GM19351 (cell line): ENCODE measurements around the gene NAA30.

Source experiments
- ATAC-seq: cut with Tn5 transposase; IDR thresholded peaks from one replicate; pipeline ENCODE4 v1.9.1; 2021; ENCODE audit warnings: mild to moderate bottlenecking, moderate library complexity; ENCODE audit not compliant: unreplicated experiment

Gene NAA30

DNA sequence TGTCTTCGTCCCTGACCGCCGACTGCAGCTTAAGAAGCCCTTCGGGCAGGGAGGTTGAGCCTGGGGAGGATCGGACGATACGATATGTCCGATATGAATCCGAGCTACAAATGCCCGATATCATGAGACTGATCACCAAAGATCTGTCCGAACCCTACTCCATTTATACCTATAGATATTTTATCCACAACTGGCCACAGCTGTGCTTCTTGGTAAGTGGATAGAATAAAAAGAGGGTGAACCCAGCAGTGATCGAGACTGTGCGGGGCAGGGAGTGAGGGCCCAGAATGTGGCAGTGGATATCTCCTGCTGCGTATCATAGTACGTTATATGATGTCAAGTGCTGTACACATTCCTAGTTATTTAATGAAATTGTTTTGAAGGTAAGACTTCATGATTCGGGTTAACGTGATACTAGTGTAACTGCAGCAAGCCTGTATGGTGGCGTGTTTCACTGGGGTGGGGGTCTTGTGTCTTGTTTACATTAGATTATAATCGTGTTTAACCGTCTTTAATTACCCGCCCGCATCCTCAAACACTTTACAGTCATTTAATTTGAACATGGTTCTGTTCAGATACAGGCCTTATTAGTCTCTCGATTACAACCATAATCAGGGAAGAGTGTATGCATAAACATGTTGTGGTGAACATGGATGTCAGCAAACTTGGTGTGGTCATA is 1.3 kb downstream of the NAA30 start:
- no peak for ATAC-seq

DNA sequence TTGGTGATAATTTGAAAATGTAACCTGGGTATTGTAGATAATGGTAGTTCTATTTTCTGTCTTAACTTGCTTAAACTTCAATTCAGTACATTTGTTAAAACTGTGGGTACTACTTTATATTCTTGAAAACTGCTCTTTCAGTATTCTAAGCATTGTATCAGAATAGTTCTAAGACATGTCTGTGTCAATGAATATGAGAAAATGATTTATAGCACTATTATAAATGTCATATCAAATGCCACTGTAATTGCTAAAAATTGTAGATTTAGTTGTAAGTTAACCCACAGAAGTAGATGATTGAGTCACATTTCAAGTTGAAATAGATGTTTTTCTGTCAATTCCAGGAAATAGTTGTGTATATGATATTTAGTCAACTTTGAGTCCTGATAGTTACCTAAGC is 2.4 kb downstream of the NAA30 start:
- no peak for ATAC-seq

DNA sequence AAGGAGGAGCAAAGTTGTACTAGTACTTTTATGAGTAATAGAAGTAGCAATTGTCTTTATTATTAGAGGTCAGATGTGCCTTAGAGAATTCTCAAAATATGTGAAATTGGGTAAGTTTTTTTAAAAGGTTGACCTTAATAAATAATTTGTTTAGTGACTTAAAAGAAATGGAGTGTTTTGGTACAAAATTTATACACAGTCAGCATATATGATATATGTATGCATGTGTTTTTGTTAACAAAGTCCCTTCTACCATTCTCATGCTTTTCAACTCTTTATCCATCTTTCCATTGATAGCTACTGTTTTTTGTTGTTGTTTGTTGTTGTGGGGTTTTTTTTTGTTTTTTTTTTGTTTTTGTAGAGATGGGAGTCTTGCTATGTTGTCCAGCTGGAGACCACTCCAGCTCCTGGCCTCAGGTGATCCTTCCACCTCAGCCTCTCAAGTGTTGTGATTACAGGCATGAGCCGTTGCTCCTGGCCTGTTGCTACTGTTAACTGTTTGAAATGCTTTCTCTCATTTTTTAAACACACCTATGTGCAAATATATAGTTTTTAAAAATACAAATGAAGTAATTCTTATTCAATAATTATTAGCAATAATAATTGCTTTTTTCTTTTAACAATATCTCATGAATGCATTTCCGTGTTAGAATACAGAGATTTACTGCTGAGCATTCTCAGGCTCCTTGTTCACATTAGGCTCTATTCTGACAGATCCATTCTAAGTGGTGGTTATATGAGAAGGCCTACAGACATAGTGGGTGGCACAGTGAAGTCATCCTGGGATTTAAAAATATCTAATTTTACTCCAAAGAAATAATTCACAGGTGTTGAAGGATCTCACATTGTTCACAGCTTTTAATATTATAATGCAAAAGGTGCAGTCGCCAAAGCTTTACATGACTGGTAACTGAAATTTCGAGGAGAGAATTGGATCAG is 10.4 kb downstream of the NAA30 start:
- no peak for ATAC-seq

DNA sequence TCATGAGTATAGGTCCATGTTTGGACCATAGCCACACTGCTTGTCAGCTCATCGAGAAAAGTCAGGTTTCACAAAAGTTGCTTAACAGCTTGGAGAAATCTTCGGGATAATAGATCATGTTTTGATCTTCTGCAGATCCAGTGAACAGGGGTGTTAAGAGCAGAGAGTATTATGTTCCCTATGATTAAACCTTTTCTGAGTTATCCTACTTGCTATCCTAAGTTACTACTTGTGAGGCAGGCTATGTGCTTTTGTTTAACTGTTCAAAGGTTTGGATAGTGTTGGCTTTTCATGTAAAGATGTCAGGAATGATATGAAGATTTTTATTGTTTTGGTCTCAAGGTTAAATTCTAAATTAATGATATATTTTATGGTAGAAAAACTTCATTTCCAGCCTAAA is 11.1 kb downstream of the NAA30 start:
- no peak for ATAC-seq

DNA sequence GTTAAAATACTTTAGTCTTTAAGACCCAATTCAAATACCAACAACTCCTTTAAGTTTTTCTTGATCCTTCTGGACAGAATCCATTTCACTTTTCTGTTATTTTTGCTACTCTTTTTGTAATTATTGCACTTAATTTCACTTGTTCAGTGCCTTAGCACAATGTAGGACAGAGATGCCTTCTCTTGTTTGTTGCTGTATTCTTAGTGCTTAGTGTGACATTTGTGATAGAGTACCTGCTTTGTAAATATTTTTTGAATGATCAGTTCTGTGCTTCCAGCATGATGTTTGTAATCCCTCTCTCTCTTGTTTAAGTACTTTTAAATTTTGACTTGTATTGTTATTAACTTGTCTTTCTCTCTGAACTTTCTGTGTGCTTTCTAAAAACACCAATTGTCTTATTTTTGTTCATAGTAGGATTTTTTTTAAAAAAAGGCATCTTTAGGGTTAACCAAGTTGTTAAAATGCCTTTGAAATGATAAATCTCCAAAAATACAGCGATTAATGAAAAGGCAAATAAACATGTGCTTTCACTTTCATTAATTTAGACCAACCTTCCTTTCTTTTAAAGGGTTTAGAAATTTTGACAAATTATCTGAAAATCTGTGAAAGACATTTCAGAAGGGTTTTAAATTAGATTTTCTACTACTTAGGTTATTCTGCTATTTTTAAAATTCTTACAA is 11.9 kb downstream of the NAA30 start:
- no peak for ATAC-seq

DNA sequence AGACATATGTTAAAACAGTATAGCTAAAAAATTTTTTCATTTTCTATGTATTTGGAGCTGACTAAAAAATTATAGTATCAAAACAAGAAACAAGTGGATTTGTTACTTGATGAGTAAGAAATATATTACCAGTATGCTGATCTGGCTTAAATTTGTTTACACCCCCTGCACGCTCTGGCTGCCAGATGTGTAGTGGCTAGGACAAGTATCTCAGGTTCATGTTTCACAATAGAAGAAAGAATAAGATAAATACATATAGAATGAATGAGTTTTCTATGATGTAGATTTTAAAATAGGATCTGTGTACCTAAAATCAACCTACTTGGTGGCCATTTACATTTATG is 13.1 kb downstream of the NAA30 start:
- ATAC-seq: no peak

DNA sequence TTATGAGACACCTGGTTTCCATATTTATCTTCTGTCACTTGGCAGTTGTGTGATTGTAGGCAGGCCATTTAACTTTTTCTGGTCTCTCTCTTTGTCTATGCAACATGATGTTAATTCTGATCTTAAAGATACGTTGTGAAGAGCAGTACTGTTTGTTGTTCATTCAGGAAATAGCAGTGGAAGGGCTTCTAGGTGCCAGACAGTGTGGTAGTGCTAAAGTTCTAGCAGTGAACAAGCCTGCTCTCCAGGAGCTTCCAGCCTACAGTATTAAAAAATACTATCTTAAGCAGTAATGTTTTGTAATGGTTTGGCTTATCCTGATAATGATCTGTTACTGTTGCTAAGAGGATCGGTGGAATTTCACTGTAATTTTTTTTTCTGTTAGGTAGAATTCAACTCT is 15.2 kb downstream of the NAA30 start:
- no peak for ATAC-seq

DNA sequence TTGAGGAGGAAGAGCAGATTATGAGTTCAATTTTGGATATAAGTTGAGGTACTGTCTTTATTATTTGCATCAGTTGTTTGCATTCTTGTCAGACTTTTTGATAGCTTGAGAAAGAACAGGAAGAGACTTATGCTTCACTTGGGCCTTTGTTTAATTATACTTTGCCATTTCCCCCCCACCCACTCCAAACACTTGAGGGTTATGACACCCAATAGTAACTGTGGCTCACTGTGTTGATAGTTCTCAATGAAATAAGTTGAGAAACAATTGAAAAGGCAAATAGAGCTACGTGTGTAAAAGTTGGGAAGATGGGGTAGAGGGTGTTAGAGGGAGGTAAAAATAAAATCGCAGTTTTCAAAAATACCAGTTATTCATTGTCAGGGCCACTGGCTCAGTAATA is 17.7 kb downstream of the NAA30 start:
- no peak for ATAC-seq

DNA sequence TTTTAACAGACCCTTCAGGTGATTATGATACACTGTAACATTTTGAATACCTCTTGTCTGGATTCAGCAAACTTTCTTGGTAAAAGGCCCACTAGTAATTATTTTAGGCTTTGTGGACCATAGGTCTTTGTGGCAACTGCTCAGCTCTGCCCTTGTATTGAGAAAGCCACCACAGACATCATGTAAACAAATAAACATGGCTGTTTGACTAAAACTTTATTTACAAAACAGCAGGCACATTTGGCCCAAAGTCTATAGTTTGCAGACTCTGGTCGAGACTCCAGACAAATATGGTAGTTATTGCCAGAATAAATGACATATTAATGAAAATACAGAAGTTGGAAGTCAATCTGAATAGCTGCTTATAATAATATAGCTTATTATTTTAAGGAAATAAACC is 18.2 kb downstream of the NAA30 start:
- no peak for ATAC-seq

DNA sequence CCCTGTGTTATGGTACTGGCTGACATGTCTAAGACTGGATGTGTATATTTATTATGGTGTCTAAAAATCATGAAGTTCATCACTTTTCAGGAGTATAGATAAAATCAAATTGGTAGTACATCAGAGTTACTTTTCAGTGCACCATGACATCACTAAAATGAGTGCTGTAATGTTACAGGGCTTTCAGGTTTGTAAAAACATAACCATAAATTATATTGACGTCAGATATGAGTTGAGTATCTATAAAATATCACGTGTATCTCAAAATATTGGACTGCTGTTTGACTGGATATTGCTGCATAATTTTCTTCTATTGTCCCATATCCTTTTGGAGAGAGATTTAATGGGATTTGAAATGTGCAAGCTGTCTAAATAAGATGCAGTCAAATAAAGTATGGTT is 22.0 kb downstream of the NAA30 start:
- no peak for ATAC-seq

DNA sequence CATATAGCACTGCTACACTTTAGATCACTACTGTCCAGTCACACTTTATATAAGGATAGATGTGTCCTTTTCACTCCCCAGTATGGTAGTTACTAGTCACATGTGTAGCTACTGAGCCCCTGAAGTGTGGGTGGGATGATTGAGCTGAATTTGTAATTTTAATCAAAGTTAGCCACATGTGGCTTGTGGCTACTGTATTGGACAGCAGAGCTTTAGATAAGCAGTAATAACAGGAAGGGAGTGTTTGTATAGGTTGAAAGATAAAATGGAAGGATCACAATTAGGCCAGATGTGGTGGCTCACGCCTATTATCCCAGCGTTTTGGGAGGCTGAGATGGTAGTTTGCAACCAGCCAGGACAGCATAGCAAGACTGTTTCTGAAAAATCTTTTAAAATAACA is 23.5 kb downstream of the NAA30 start:
- ATAC-seq: no peak

DNA sequence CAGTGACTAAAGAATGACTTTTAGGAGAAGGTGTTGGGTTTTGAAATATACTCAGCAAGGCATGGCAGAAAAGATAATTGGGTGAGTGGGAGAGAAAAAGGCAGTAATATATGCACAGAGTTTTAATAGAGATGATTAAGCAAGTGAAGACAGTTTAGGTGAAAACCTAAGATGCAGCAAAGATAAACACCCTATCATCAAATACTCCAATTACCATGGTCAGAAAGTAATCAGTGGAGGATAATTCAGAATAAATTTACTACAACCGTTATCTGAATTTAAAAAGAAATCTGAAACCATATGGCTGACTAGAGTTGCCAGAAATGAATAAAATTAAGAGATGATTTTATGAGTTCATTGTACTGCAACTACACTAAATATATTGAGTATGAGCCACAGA is 26.8 kb downstream of the NAA30 start:
- no peak for ATAC-seq

DNA sequence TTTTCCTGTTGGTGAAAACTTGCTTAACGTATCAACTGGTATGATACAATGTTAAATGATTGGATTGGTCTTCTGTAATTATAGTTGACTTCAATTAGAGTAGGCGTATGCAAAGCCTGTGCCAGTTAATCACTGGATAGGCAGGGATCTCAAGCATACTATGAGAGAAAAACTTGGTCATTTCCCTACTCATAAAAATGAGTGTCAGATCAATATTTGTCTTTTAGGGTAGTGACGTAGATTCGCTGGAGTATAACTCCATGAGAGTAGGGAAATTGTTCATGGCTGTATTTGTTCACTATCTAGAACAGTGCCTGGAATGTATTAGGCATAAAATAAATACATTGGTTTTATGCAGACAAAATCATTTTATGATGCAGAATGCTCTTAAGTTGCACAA is 28.6 kb downstream of the NAA30 start:
- no peak for ATAC-seq

DNA sequence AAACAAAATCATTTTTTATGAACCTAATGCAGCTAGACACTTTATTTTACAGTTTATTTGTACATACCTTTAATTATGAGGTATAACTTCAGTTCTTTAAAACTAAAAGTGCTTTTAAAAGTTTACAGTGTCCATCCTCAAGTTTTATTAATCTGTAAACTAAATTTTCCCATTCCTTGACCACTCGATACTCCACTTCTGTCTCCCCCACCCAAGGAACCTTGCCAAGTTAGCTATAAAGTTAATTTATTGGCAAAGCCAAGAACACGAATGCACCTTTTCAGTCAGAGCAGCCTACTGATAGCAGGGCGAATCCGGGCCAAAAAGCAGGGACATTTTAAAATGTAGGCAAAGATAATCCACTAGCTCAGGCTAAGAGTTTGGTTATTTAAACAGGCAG is 29.6 kb downstream of the NAA30 start:
- no peak for ATAC-seq

DNA sequence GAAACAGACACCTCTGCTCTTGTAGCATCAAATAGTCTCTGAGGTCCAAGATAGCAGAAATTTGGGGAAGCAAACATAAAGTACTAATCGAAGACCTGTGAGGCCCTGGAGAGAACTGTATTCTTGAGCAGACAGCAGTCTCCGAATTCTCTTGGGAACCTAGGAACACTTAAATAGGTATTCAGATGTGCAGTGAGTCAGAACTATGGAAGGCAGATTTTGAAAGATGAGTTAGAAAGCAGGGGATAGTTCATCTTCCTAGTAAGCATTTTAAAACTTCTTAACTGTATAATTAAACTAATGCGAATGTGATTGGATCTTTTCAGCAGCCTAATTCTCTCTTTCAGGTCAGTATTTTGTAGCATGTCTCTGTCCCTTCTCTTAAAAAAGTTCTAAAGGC is 30.6 kb downstream of the NAA30 start:
- no peak for ATAC-seq

DNA sequence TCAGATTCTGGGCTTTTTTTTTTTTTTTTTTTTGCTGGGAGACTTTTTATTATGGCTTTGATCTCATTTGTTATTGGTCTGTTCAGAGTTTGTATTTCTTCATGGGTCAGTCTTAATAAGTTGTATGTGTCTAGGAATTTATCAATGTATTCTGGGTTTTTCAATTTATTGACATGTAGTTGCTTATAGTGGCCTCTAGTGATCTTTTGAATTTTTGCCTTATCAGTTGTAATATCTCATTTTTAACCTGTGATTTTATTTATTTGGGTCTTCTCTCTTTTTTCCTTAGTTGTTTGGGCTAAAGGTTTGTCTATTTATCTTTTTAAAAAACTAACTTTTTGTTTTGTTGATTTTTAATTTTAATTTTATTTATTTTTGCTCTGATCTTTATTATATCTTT is 45.5 kb downstream of the NAA30 start:
- ATAC-seq: no peak

DNA sequence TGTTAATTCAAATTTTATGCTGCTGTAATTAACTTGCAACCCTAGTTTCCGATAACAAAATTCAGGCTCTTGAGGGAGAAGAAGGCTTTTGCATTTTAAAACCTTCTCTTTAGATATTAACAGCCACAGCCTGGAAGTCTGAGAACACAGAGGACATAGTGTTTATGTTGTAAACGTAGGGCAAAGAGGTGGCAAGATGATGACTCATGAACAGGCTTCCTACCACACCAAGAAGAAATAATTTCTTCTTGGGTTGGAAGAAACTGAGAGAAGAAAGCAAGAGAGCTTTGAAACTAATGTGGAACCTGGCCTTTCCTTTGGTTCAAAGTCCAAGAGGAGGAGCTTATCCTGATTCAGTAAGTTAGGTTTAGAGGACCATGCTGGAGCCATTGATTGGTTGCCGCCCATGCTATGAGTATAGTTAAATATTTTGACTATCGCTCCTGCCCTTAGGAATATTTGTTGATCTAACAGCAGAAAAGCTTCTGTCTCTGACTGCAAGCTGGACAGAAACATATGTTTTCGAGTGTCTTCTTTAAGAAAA is 71.5 kb downstream of the NAA30 start:
- ATAC-seq: no peak

DNA sequence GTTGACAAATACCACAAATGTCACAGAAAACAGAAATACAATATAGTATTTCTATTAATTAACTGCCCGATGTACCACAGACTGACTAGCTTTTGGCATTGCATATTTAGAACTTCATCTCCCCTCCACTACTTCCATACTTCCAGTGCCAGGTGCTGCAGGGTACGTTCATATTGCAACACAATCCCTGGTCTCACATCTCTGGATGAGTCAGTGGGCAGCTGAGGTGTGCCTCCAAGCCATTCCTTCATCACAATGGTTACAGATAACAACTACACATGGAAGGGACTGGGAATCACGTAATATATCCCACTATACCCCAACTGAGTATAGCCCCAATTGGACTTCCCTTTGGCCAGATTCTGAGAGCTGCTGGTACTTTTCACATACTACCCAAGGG is 72.2 kb downstream of the NAA30 start:
- ATAC-seq: no peak

DNA sequence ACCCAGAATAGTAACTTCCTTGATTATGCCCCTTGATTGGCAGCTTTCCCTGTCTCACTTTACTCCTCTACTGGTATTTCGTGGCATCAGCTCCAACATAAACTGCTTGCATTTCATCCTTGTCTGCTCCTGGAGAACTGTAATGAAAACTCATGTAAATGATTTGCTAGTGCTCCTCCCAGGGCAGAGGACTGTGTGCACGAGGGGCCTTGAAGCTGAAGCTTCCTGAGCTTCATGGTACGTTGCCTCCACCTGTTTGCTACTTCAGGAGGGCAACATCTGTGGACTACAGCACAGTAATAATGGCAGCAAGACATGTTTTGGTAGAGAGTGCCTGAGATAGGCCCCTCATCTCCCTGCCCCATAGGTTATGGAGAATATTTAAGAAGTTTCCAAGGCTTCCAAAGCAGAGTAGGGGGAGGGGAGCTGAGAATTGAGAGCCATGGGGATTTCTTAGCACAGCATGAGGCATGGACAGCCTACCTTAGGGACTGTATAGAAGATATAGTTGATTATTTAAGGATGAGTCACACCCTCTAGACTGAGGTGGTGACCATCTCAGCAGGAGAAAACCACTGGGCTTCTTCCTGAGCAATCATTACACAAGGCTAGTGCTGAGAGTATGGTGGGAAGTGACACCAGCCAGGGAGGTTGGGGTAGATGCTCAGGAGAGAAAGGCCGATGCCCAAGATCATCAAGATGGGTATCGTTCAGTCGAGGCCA is 73.8 kb downstream of the NAA30 start:
- ATAC-seq: peak; percentile 63
